Measurements from ENCODE around the gene COQ9. TPM values are rescaled to one million over a fixed set of nuclear protein-coding genes. Genes with fewer than 3 reads are reported as not detected.
A peak's percentile ranks its signal among the peaks of the same experiment; 100 is the strongest.

Gene COQ9
- total RNA-seq, 6 donors from 2014 or later, result 33.1 to 47.1 (median 39.4) TPM

DNA sequence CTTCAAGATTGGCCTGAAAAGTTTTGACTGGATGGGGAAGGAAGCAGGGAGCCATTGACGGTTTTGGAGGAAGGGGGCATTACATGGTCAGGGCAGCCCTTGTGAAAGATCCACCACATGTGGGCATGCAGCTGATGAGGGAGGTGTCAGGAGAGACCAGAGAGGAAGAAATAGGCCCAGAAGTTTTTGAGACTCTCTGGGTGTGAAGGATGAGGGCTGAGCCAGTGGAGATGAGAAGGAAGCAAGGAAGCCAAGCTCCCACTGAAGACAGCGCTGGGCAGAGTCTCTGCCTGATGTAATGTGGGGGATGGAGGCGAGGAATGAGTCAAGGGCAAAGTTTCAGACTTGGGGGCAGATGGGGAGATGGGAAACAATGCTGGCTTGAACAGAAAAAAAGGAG lies 42.2 kb upstream of the COQ9 start:
- ATAC-seq (ENCODE audit: low FRiP score in 2 of 2) (no peak), DNase-seq (no peak)
- 73 to 75% methylated on average over 3 of the region's 3 CpGs for WGBS, 2 donors
- H3K4me3 ChIP-seq, result no peak overlapping the region
- H3K9me3 ChIP-seq, result no peaks in the 10 kb centered on the region
- TF ChIP-seq, protein P1, sequence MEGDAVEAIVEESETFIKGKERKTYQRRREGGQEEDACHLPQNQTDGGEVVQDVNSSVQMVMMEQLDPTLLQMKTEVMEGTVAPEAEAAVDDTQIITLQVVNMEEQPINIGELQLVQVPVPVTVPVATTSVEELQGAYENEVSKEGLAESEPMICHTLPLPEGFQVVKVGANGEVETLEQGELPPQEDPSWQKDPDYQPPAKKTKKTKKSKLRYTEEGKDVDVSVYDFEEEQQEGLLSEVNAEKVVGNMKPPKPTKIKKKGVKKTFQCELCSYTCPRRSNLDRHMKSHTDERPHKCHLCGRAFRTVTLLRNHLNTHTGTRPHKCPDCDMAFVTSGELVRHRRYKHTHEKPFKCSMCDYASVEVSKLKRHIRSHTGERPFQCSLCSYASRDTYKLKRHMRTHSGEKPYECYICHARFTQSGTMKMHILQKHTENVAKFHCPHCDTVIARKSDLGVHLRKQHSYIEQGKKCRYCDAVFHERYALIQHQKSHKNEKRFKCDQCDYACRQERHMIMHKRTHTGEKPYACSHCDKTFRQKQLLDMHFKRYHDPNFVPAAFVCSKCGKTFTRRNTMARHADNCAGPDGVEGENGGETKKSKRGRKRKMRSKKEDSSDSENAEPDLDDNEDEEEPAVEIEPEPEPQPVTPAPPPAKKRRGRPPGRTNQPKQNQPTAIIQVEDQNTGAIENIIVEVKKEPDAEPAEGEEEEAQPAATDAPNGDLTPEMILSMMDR (IDR thresholded peaks at IDR 0.05), result no peak
- TF ChIP-seq EP300 (IDR thresholded peaks at IDR 0.05) (no peak), POLR2A (IDR thresholded peaks at IDR 0.05) (no peak), POLR2AphosphoS5 (IDR thresholded peaks at IDR 0.05) (no peak)
- no peaks in the 10 kb centered on the region for H3K36me3 ChIP-seq
- H3K4me1 ChIP-seq, result peaks cover 11 to 18% (median 13%) of the 10 kb centered on the region in 4 donors
- no peak overlapping the region for H3K27ac ChIP-seq
- H3K27me3 ChIP-seq, result no peaks in the 10 kb centered on the region

DNA sequence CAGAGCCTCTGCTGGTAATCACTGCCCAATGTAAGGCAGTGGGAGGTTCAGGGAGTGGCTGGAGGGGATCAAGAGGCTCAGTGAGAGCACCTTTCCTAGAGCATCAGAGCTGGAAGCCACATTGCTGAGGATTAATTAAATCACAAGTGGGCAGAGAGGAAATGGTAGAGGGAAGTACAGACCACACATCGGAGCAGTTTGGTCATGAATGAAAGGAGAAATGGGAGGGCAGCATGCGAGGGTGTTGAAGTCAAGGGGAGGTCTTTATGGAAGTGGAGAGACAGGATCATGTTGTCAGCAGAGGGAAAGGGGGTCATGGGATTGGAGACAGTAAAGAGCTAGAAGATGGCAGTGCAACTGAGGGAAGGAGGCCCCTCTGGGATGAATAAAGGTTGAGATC lies 40.4 kb upstream of the COQ9 start:
- no peaks in the 10 kb centered on the region for H3K36me3 ChIP-seq
- no peaks in the 10 kb centered on the region for H3K27me3 ChIP-seq
- no peaks in the 10 kb centered on the region for H3K9me3 ChIP-seq
- peaks cover 19 to 24% (median 21%) of the 10 kb centered on the region in 4 donors for H3K4me1 ChIP-seq
- DNase-seq (no peak), ATAC-seq (ENCODE audit: low FRiP score in 2 of 2) (no peak)
- H3K27ac ChIP-seq, result no peak overlapping the region
- 40 to 62% methylated on average over 2 of the region's 2 CpGs for WGBS, 2 donors
- no peak for TF ChIP-seq POLR2AphosphoS5 (IDR thresholded peaks at IDR 0.05)
- TF ChIP-seq, protein P1 (IDR thresholded peaks at IDR 0.05), result no peak
- TF ChIP-seq POLR2A (IDR thresholded peaks at IDR 0.05), result no peak
- no peak for TF ChIP-seq EP300 (IDR thresholded peaks at IDR 0.05)
- H3K4me3 ChIP-seq, result no peak overlapping the region

DNA sequence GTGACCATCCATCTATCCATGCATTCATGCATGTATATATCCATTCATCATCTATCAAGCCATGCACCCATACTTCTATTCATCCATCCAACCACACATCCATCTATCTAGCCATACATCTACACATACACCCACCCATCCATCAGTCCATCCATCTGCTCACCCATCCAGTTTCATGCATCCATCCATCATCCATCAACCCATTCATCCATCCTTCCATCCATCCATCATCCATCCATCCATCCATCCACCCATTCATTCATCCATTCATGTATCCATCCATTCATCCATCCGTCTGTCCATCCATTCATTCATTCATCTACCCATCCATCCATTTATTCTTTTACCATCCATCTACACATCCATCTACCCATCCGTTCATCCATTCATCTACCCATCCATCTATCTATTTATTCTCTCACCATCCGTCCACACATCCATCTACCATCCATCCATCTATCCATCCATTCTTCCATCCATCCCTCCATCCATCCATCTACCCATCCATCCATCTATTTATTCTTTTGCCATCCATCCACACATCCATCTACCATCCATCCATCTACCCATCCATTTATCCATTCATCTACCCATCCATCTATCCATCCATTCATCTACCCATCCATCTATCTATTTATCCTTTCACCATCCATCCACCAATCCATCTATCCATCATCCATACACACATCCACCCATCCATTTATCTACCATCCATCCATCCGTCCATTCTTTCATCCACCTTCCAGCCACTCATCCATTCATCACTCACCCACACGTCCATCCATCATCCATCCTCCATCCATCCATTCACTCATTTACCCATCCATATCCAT lies 39.5 kb upstream of the COQ9 start:
- Histone ChIP-seq H3K4me3 (no peak overlapping the region), H3K27ac (no peak overlapping the region), H3K4me1 (peaks cover 19 to 24% (median 21%) of the 10 kb centered on the region in 4 donors), H3K36me3 (no peaks in the 10 kb centered on the region), H3K27me3 (no peaks in the 10 kb centered on the region), H3K9me3 (no peaks in the 10 kb centered on the region)
- no peak for TF ChIP-seq POLR2A (IDR thresholded peaks at IDR 0.05)
- no peak for TF ChIP-seq POLR2AphosphoS5 (IDR thresholded peaks at IDR 0.05)
- TF ChIP-seq, protein P1 (IDR thresholded peaks at IDR 0.05), result no peak
- TF ChIP-seq EP300 (IDR thresholded peaks at IDR 0.05), result no peak
- DNase-seq (no peak), ATAC-seq (ENCODE audit: low FRiP score in 2 of 2) (no peak)
- WGBS, 2 donors, result 94 to 95% methylated on average over 5 of the region's 5 CpGs

DNA sequence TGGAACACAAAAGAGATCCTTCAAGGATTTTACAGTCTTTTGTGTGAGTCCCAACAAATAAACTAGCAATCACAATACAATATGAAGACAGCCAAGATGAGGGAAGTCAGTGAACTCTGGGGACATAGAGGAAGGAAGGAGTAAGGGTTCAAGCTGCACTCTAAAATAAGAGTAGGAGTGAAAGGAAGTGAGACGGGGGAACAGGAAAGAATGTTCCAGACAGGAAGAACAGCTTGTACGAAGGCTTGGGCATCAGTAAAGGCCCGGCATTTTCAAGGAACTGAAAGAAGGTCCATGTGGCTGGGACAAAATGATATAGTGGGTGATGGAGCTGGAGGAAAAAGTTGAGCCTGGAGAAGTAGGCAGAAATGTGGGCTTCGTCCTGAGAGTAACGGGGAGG lies 38.2 kb upstream of the COQ9 start:
- ATAC-seq (ENCODE audit: low FRiP score in 2 of 2) (peak in 1 of 2 donors; percentile 5), DNase-seq (no peak)
- Histone ChIP-seq H3K27ac (peak overlapping the region; percentile 55 to 82 (median 73)), H3K27me3 (no peaks in the 10 kb centered on the region), H3K4me1 (peaks cover 19 to 24% (median 21%) of the 10 kb centered on the region in 4 donors), H3K36me3 (no peaks in the 10 kb centered on the region), H3K9me3 (no peaks in the 10 kb centered on the region), H3K4me3 (no peak overlapping the region)
- 58 to 65% methylated on average over 5 of the region's 5 CpGs for WGBS, 2 donors
- TF ChIP-seq, protein P1 (IDR thresholded peaks at IDR 0.05), result no peak
- peak in 2 of 4 donors; percentile 53 to 78 for TF ChIP-seq EP300 (IDR thresholded peaks at IDR 0.05)
- TF ChIP-seq POLR2AphosphoS5 (IDR thresholded peaks at IDR 0.05), result peak; percentile 54 to 60
- TF ChIP-seq POLR2A (IDR thresholded peaks at IDR 0.05), result no peak
